IgD-negative memory B cell (primary cell): Measurements from ENCODE around the gene KRT4. TPM values are rescaled to one million over a fixed set of nuclear protein-coding genes. Genes with fewer than 3 reads are reported as not detected.

Experiments used
- H3K27ac Mint-ChIP-seq, 3 donors: one replicate each; pipeline ENCODE4 v1.8.0; 2020 to 2022; ENCODE audit warnings: mild to moderate bottlenecking in 3 of 3, mixed read lengths in 3 of 3, moderate library complexity in 1 of 3
- H3K27me3 Mint-ChIP-seq: one replicate; pipeline ENCODE4 v1.8.0; 2021; ENCODE audit warnings: mixed read lengths
- H3K36me3 Mint-ChIP-seq: one replicate; pipeline ENCODE4 v1.8.0; 2020; ENCODE audit warnings: mild to moderate bottlenecking, mixed read lengths
- H3K4me1 Mint-ChIP-seq, 3 donors: one replicate each; pipeline ENCODE4 v1.8.0; 2020 to 2022; ENCODE audit warnings: mixed read lengths in 3 of 3, mild to moderate bottlenecking in 1 of 3
- H3K4me3 Mint-ChIP-seq, 4 donors: one replicate each; pipeline ENCODE4 v1.8.0; 2020 to 2022; ENCODE audit warnings: mild to moderate bottlenecking in 4 of 4, mixed read lengths in 4 of 4, moderate library complexity in 3 of 4
- H3K9me3 Mint-ChIP-seq, 3 donors: one replicate each; pipeline ENCODE4 v1.8.0; 2020 to 2021; ENCODE audit warnings: mixed read lengths in 3 of 3, mild to moderate bottlenecking in 1 of 3
- polyA plus RNA-seq: library from polyadenylated mRNA; unstranded; fragments of 300-500 nt; fragmentation: Illumina TruSeq; gene quantifications from one replicate; pipeline ENCODE4 v1.2.3, GENCODE V29; 2021

Gene KRT4
- polyA plus RNA-seq, 1 donor from 2014 or later: not detected

DNA sequence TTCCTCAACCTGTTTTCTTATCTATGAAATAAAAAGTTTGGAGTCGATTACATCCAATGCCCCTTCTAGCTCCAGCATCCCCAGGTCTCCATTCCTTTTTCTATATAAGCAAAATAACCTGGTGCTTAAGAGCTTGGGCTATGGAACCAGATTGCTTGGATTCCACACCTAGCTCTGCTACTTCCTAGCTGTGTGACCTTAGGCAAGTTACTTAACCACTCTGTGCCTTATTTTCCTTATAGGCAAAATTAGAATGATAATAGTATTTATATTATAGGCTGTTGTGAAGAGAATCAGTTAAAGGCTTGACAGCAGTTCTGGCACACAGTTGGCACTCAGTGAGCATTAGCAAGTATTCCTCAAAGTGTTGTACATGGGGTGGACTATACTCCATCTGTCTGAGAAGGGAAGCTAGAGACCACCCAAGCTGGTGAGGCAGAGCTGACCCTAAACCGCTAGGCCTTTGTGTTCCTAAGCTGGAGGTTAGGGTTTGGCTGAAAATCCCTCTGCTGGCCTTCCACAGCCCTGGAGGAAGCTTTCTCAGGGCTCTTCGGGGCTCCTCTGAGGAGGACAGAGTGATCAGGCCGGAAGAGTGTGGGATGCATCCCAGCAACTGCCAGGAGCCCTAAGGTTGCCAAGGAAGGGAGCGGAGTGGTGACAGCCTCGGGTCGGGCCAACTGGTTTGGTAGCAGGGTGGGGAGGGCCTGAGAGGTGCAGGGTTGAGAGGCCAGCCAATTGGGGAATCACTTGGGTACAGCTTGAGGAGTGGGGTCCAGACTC, 6.0 kb upstream of the KRT4 start:
- H3K27ac Mint-ChIP-seq: no peak overlapping the region
- H3K27me3 Mint-ChIP-seq: peaks cover 10% of the 10 kb centered on the region
- H3K9me3 Mint-ChIP-seq: no peaks in the 10 kb centered on the region
- no peaks in the 10 kb centered on the region for H3K4me1 Mint-ChIP-seq
- H3K4me3 Mint-ChIP-seq: no peak overlapping the region
- H3K36me3 Mint-ChIP-seq: peaks cover 3% of the 10 kb centered on the region

- peaks cover 7% of the 10 kb centered on the region for H3K36me3 Mint-ChIP-seq
- H3K4me3 Mint-ChIP-seq: no peak overlapping the region
- H3K4me1 Mint-ChIP-seq: no peaks in the 10 kb centered on the region
- no peak overlapping the region for H3K27ac Mint-ChIP-seq
- no peaks in the 10 kb centered on the region for H3K9me3 Mint-ChIP-seq
- peaks cover 10% of the 10 kb centered on the region for H3K27me3 Mint-ChIP-seq
Observed at GRCh38 chr12:52818887-52819420, 5.0 kb upstream of the KRT4 start.

GRCh38 chr12:52818388-52818787, 4.5 kb upstream of the KRT4 start:
- Mint-ChIP-seq H3K9me3 (no peaks in the 10 kb centered on the region), H3K36me3 (peaks cover 7% of the 10 kb centered on the region), H3K4me1 (no peaks in the 10 kb centered on the region), H3K27me3 (peaks cover 9% of the 10 kb centered on the region), H3K27ac (no peak overlapping the region), H3K4me3 (no peak overlapping the region)

- peaks cover 9% of the 10 kb centered on the region for H3K27me3 Mint-ChIP-seq
- no peaks in the 10 kb centered on the region for H3K4me1 Mint-ChIP-seq
- no peak overlapping the region for H3K4me3 Mint-ChIP-seq
- H3K27ac Mint-ChIP-seq: no peak overlapping the region
- peaks cover 7% of the 10 kb centered on the region for H3K36me3 Mint-ChIP-seq
- H3K9me3 Mint-ChIP-seq: no peaks in the 10 kb centered on the region
Observed at GRCh38 chr12:52817699-52818238, 3.9 kb upstream of the KRT4 start.

- Mint-ChIP-seq H3K9me3 (no peaks in the 10 kb centered on the region), H3K4me1 (no peaks in the 10 kb centered on the region), H3K4me3 (peak overlapping the region in 1 of 4 donors; percentile 58), H3K27ac (no peak overlapping the region), H3K27me3 (peaks cover 9% of the 10 kb centered on the region), H3K36me3 (peaks cover 7% of the 10 kb centered on the region)
Observed at GRCh38 chr12:52817003-52817698, 3.2 kb upstream of the KRT4 start.

- Mint-ChIP-seq H3K27ac (no peak overlapping the region), H3K36me3 (peaks cover 7% of the 10 kb centered on the region), H3K4me3 (no peak overlapping the region), H3K9me3 (no peaks in the 10 kb centered on the region), H3K27me3 (peaks cover 9% of the 10 kb centered on the region), H3K4me1 (no peaks in the 10 kb centered on the region)
Observed at GRCh38 chr12:52815676-52816588, 2.0 kb upstream of the KRT4 start.

GRCh38 chr12:52815161-52815560, 1.2 kb upstream of the KRT4 start:
- Mint-ChIP-seq H3K4me1 (no peaks in the 10 kb centered on the region), H3K36me3 (peaks cover 7% of the 10 kb centered on the region), H3K4me3 (peak overlapping the region in 1 of 4 donors; percentile 18), H3K27ac (no peak overlapping the region), H3K9me3 (no peaks in the 10 kb centered on the region), H3K27me3 (peaks cover 9% of the 10 kb centered on the region)

DNA sequence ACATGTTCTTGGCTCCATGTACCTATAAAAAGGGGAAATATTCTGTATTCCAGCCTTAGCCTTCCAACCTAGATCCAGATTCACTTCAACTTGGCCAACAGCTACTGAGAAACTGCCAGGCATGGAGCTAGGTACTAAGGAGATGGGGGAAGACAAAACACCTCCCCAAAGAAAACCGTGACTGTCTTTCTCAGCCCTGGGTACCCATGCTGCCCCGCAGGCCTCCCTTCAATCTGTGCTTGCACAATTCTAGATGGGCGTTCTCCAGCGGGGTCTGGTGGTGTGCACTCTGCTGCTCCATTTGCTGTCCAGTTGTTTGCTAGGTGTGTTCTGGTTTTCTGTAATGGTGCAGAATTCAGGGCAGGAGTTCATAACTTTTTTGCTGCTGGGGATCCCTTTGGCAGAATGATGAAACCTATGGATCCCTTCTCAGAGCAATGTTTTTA, 817 bp upstream of the KRT4 start:
- H3K4me1 Mint-ChIP-seq: no peaks in the 10 kb centered on the region
- no peaks in the 10 kb centered on the region for H3K9me3 Mint-ChIP-seq
- H3K36me3 Mint-ChIP-seq: peaks cover 7% of the 10 kb centered on the region
- H3K4me3 Mint-ChIP-seq: no peak overlapping the region
- H3K27me3 Mint-ChIP-seq: peaks cover 9% of the 10 kb centered on the region
- no peak overlapping the region for H3K27ac Mint-ChIP-seq

DNA sequence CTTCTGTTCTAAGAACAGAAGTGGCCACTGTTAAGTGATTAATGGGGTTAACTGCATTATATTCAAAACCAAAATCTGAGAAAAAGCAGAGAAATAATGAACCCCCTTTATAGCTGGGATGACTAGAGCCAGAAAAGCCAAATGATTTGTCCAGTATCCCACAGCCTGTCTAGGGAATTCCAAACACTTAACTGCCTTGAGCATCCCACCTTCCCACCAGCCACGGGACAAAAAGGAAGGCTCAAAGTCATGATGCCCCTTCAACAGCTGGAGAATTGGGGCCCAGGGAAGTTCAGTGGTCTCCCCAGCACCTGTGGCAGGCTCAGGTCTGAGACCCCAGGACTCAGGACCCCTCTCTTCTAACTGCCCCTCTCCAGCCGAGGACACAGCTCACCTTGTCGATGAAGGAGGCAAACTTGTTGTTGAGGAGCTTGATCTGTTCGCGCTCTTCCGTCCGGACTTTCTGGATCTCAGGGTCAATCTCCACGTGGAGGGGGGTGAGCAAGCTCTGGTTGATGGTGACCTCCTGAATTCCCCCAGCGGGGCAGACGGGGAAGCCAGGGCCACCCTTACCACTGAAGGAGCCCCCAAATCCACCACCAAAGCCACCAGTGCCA, 605 bp downstream of the KRT4 start:
- H3K36me3 Mint-ChIP-seq: peaks cover 7% of the 10 kb centered on the region

GRCh38 chr12:52812749-52813148, 1.2 kb downstream of the KRT4 start:
- Mint-ChIP-seq H3K36me3 (peaks cover 7% of the 10 kb centered on the region), H3K4me1 (peaks cover 0 to 2% (median 0%) of the 10 kb centered on the region in 3 donors), H3K9me3 (no peaks in the 10 kb centered on the region), H3K27ac (no peak overlapping the region), H3K27me3 (peaks cover 8% of the 10 kb centered on the region), H3K4me3 (no peak overlapping the region)

More for the DNA sequence above, 605 bp downstream of the KRT4 start:
- H3K27me3 Mint-ChIP-seq: peaks cover 11% of the 10 kb centered on the region
- peaks cover 0 to 2% (median 0%) of the 10 kb centered on the region in 3 donors for H3K4me1 Mint-ChIP-seq
- H3K4me3 Mint-ChIP-seq: no peak overlapping the region
- H3K27ac Mint-ChIP-seq: no peak overlapping the region
- H3K9me3 Mint-ChIP-seq: no peaks in the 10 kb centered on the region

- Mint-ChIP-seq H3K27ac (no peak overlapping the region), H3K27me3 (peaks cover 3% of the 10 kb centered on the region), H3K4me3 (no peak overlapping the region), H3K36me3 (peaks cover 7% of the 10 kb centered on the region), H3K9me3 (no peaks in the 10 kb centered on the region), H3K4me1 (peaks cover 0 to 2% (median 0%) of the 10 kb centered on the region in 3 donors)
Observed at GRCh38 chr12:52812073-52812400, 1.9 kb downstream of the KRT4 start.

DNA sequence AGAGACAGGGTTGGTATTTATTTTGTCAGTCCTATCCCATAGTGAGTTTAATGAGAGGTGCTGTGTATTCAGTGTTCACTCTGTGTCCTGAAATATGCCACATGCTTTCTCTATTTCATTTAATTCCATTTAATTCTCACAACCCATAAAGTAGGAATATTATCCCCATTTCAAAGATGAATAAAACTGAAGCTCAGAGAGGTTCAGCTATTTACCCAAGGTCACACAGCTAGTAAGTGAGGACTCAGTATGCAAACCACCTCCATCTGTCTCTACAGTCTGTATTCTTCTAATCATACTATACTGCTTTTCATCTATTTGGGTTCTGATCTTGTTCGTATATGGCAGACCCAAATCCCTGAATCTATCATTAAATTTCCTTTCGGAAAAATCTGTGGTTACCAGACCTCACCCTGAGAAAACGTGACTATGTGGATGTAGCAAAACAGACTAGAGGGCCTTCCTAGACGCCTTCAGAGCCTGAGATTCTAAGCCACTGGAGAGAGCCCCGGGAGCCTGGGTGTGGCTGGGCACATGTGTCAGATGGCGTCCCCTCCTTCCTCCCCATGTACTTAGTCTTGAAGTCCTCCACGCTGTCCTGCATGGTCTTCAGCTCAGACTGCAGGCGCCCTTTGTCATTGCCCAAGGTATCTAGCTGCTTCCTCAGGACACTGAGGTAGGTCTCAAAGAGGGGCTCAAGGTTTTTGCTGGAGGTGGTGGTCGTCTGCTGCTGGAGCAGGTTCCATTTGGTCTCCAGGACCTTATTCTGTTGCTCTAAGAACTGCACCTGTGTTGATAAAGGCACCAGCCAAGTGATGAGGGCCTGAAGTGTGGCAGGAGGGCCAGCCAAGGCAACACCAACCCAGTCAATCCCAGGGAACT, 2.5 kb downstream of the KRT4 start:
- peaks cover 7% of the 10 kb centered on the region for H3K36me3 Mint-ChIP-seq
- no peak overlapping the region for H3K27ac Mint-ChIP-seq
- H3K4me3 Mint-ChIP-seq: no peak overlapping the region
- peaks cover 3% of the 10 kb centered on the region for H3K27me3 Mint-ChIP-seq
- H3K4me1 Mint-ChIP-seq: peaks cover 0 to 2% (median 0%) of the 10 kb centered on the region in 3 donors
- no peaks in the 10 kb centered on the region for H3K9me3 Mint-ChIP-seq

DNA sequence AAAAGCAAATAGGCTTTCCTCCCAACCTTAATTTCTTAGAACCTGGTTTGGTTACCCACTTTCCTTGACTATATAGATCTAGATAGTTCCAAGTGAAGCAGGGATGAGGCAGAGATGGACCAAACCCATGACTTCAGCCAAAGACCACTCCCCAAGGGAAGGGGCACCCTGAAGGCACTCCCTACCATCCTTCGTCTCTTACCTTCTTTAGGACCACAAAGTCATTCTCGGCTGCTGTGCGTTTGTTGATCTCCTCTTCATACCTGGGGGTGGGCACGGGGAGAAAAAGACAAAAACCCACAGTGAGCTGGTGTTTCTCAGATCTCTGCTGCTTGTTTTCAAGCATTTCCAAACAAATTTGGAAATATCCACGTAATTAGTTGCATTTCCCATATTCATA, 3.4 kb downstream of the KRT4 start:
- Mint-ChIP-seq H3K4me3 (no peak overlapping the region), H3K9me3 (no peaks in the 10 kb centered on the region), H3K27ac (no peak overlapping the region), H3K4me1 (peaks cover 0 to 2% (median 0%) of the 10 kb centered on the region in 3 donors), H3K36me3 (peaks cover 6% of the 10 kb centered on the region), H3K27me3 (peaks cover 3% of the 10 kb centered on the region)
